NCI-H146 (cell line): Measurements from ENCODE around the gene GPR37.

Experiments
- DNase-seq: peaks from one replicate; lab custom pipeline; 2025; lab: John Stamatoyannopoulos, UW

Gene GPR37

GRCh38 chr7:124724079-124724478, 41.5 kb downstream of the GPR37 start:
- DNase-seq: no peak

- DNase-seq: no peak
Observed at GRCh38 chr7:124723012-124723411, 42.6 kb downstream of the GPR37 start.

- no peak for DNase-seq
Observed at GRCh38 chr7:124722292-124722691, 43.3 kb downstream of the GPR37 start.

GRCh38 chr7:124720195-124720594, 45.4 kb downstream of the GPR37 start:
- no peak for DNase-seq

GRCh38 chr7:124718032-124718766, 47.4 kb downstream of the GPR37 start:
- DNase-seq: no peak

GRCh38 chr7:124716894-124717293, 48.7 kb downstream of the GPR37 start:
- DNase-seq: no peak

- no peak for DNase-seq
Observed at GRCh38 chr7:124713086-124713485, 52.5 kb downstream of the GPR37 start.

- no peak for DNase-seq
Observed at GRCh38 chr7:124712017-124712416, 53.6 kb downstream of the GPR37 start.

- DNase-seq: no peak
Observed at GRCh38 chr7:124702385-124702784, 63.2 kb downstream of the GPR37 start.

- DNase-seq: no peak
Observed at GRCh38 chr7:124701955-124702354, 63.6 kb downstream of the GPR37 start.

GRCh38 chr7:124700655-124701054, 64.9 kb downstream of the GPR37 start:
- DNase-seq: no peak

- DNase-seq: no peak
Observed at GRCh38 chr7:124698964-124699363, 66.6 kb downstream of the GPR37 start.

- DNase-seq: no peak
Observed at GRCh38 chr7:124697746-124698145, 67.8 kb downstream of the GPR37 start.
